ENCODE measurements around the gene GCSAM.

Gene GCSAM

DNA sequence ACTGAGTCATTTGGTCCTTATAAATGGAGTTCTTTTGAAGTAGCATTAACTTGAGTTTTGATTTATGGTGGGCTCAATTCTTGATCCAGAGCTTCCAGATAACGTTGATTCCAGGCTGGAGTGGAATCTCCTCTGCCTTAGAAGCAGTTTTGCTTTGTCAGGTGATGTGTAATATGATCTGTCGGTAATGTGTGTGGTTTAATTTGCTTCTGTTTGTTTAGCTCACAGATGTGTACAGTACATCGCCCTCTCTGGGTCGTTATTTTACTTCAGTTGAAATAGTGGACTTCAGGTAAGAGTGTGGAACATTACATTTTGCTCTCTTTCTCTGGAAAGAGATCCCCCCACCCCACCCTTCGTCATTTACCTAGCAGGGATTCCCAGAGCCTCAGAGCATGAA lies 23.7 kb downstream of the GCSAM start:
- no peak overlapping the region for H3K4me3 ChIP-seq (ENCODE audit: low read depth, low read length)

DNA sequence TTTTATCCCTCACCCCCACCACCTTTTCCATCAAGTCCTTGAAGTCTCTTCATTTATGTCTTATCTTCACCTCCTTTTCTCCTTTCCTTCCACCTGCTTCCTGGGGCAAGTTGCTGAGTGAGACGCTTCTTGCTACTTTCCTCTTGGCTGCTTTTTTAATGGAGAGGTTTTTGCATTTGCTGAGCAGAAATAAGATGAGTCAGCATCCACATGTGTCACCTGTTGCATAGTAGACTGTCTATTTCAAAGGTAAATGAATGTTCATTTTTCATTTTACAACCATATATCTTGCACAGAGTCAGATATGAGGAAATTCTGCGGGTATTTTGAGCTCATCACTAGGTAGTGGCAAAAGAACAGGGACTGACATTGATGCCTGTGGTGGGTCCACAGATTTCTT lies 28.3 kb downstream of the GCSAM start:
- H3K4me3 ChIP-seq (ENCODE audit: low read depth, low read length): no peak overlapping the region

DNA sequence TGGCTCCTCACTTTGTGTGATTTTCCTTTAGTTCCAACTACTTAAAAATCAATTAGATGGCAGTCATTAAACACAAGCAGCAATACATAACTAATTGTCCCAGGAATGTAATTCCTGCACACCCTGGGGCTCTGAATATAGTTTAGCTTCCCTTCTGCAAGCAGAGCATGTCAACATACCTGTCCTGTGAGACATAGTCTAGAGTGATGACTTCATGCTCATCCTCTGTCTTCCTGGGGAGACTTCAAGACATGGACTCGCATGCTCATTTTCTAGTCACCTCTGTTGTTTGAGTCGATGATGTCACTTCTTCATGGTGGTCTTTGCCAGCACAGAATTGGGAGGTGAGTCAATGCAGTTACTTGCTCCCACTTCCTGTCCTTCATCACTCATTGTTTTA lies 31.1 kb downstream of the GCSAM start:
- no peak overlapping the region for H3K4me3 ChIP-seq (ENCODE audit: low read depth, low read length)

DNA sequence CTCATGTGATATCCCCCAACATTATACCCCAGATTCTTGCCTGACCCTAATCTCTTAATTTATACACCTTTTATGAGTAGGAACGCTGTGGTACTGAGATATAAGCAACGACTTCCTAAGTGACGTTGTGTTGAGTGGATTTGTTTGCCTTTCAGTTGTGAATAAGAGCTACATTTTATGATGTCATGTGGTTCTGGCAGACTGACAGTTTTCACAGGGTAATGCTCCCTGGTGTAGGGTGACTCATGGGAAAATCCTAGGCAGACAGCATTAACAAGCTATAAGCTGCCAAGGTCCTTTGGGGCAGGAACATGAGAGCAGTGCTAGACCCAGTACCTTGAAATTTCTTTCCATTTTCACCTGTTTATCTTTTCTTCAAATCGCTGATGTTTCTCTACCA lies 35.7 kb downstream of the GCSAM start:
- no peak overlapping the region for H3K4me3 ChIP-seq (ENCODE audit: low read depth, low read length)

DNA sequence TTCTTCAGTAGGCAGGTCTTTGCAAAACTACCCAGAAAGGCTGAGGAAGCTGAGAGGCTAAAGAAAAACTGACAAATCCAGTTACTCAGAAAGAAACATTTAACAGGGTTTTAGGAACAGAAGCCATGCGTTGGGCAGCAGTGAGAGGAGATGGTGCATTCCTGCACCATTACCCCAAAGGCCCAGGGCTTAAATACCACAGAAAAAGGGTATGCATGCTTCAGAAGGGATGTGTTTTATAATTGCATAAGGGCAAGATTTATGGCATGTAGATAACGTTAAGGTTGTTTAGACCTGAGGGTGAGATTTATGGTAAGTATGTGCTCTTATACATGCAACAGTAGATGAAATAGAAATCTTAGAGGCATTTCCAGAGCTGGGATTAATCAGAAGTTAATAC lies 36.9 kb downstream of the GCSAM start:
- H3K4me3 ChIP-seq (ENCODE audit: low read depth, low read length): no peak overlapping the region

DNA sequence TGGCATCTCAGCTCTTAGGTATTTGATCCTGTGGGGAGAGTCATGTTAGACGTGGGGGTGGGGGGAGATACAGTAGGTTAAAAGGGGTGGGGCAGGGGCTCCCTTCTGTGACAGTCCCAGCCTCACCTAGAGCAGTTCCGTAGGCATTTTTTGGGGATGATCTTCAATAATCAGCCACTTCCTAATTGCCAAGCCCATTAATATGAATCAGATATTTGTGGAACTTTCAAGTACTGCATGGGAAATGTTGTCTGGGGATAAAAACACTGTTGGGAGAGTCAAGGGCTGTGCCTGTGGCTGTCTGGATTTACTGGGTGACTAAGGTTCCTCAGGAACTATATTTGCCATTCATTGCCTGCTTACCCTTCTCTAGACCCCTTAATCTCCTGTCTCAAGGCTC lies 37.3 kb downstream of the GCSAM start:
- H3K4me3 ChIP-seq (ENCODE audit: low read depth, low read length): no peak overlapping the region

DNA sequence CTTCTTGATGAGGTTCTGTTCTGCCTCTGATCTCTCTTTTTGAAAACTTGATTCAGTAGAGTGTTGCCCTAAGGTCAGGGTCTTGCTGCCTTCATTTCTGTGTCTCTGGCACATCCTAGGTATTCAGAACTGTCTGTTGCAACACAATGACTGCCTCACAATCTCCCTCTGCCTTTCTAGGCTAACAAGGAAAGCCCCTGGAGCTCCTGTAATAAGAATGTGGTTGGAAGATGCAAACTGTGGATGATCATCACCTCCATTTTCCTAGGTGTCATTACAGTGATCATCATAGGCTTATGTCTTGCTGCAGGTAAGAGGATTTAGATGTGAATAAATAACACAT lies 39.9 kb downstream of the GCSAM start:
- H3K4me3 ChIP-seq (ENCODE audit: low read depth, low read length): no peak overlapping the region

DNA sequence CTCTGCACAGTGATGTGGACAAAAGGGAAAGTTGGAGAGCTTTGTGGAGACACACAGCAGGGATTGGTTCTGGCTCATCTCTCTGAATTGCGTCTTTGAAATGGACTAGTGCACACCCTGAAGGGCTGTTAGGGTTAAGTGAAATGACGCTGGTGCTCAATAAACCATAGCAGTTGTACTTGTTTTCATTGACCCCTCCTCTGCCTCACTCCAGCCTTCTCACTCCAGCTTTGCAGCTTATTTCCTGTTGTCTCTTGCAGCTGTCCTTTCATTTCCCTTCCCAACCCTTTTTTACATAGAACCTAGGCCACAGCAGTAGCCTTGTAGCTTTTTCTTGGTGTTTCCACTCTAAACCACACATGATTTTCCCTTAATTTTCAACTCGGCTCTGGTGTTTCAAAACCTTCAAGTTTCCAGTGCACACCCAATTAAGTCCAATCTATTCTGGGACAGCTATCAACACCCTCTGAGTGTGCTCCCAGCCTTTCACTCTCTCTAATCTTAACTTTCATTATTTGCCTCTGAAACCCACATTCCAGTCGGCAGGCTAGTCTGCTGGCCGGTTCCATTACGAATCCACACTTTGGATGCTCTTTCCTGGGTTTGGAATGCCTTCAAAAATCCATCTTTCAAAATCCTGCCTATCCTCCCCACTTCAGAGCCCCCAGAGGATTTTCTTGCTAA lies 40.4 kb downstream of the GCSAM start:
- H3K4me3 ChIP-seq (ENCODE audit: low read depth, low read length): no peak overlapping the region

DNA sequence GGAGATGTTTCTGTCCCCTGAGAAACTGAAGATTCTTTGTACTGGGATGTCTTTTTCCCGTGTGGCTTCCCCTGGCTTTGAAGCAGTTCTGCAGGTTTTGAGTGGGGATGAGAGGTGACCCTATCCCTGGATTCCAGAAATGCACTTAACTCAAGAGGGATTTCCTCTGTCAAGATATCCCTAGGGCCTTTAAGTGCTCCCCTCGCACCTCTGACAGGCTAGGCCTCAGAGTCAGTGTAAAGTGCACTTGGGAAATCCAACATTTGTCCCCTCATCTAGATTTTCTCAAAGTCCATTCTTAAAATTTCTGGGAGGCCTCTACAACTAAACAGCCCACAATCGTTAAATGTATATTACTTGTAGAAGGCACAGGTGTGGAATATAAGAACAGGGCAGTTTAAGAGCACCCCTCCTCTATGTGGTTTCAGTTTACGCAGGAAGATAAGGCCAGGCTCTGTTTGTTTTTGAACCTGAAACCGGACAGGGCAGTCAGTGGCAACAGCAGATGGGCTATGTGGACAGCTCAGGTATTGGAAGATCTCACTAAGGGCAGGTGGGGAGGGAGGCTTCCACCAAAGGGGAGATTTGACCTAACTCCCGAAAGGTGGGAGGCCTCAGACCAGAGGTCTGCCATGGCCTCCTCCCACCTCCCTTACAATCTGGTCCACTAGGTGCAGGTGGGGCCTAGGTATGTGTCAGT lies 42.0 kb downstream of the GCSAM start:
- no peak overlapping the region for H3K4me3 ChIP-seq (ENCODE audit: low read depth, low read length)

DNA sequence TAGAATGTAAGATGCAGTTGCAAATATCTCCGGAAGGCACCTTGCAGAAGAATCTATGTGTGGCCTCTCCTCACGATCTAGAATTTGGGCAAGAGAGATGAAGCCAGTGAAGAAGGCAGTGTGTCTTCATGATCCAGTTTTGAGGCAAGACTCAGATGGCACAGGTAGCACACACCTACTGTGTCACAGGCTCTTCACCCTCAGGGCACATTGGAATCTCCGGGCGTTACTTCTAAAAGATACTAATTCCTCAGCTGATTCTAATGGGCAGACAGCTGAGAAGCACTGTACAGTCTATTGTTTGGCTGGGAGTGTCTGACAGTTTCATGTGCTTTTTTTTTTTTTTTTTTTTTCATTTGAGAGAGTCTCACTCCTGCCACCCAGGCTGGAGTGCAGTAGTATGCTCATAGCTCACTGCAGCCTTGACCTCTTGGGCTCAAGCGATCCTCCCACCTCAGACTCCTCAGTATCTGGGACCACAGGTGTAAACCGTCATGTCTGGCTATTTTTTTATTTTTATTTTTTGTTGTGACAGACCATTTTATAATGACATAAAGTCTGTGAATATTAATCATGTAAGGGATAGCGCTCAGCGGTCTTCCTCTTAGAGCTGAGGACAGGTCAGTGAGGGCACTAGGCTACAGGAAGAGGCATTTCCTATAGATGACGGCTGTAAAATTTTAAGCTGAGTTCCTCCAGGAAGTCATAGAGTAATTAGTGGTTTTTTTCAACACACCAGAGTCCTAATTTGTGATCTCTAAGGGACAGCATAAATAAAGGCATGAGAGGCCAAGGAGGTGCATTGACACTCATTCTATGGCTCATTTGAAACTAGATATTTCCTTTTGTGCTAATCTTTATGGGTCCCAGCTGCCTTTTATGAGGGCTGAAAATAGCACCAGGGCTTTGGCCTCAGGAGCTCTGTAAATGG lies 42.8 kb downstream of the GCSAM start:
- H3K4me3 ChIP-seq (ENCODE audit: low read depth, low read length): no peak overlapping the region

DNA sequence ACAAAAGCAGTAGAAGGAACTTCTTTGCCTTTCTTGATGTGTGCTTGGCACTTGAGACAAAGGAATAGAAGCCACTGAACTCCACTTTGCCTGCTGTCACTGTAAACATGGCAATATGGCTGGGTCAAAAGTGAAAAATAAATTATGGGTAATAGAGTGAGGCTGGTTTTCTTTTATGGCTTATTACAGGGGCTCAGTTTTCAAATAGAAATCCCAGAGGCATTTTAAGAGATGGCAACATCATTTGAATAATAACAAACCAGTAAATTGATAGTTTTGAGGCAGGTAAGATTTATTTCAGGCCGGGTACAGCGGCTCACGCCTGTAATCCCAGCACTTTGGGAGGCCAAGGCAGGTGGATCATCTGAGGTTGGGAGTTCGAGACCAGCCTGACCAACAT lies 44.1 kb downstream of the GCSAM start:
- H3K4me3 ChIP-seq (ENCODE audit: low read depth, low read length): no peak overlapping the region

DNA sequence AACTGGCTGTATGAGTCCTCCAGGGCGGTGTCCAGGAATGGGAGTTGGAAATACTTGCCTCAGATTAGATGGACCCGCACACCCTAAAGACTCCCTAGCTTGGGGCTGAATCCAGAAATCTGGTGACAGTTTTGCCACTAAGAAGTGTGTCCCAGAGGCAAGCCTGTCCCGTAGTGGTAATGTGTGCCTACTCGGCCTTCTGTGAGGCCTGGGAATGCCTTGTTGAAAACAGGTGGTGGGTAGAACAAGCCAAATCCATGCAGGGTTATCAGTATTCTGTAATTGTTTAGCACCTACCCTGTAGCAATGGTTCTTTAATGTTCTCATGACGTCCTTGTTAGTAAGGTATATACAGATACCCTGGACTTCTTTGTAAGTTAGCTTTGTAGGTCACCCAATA lies 45.3 kb downstream of the GCSAM start:
- H3K4me3 ChIP-seq (ENCODE audit: low read depth, low read length): no peak overlapping the region

DNA sequence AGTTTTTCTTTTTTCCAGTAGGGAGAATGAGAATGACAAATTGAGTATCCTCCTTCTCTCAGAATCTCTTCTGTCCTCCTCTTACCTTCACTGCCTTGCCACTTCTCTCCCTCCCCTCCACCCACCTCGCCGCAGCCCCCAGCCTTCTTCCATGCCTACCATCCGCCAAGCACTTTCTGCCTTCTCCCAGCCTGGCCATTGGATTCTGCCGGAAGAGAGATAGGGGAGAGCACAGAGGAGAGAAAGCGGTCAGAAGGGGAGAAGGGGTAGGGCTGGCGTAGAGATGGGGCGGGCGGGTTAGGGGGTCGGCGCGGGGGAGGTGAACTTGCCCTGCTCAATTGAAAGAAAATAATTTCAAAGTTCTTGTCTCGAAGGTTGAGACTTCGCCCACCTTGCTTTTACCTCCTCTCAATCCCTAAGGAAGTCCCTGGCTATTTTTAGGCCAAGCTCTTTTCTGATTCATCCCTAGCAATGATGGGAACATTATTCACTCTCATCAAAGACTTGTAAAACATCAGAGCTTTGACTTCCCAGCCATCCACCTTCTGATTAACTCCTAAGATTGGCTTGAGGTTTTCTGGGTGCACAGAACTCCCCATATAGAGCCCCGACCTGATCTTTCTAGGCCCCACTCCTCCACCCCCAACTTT lies 46.0 kb downstream of the GCSAM start:
- peak overlapping the region; percentile 66 for H3K4me3 ChIP-seq (ENCODE audit: low read depth, low read length)

DNA sequence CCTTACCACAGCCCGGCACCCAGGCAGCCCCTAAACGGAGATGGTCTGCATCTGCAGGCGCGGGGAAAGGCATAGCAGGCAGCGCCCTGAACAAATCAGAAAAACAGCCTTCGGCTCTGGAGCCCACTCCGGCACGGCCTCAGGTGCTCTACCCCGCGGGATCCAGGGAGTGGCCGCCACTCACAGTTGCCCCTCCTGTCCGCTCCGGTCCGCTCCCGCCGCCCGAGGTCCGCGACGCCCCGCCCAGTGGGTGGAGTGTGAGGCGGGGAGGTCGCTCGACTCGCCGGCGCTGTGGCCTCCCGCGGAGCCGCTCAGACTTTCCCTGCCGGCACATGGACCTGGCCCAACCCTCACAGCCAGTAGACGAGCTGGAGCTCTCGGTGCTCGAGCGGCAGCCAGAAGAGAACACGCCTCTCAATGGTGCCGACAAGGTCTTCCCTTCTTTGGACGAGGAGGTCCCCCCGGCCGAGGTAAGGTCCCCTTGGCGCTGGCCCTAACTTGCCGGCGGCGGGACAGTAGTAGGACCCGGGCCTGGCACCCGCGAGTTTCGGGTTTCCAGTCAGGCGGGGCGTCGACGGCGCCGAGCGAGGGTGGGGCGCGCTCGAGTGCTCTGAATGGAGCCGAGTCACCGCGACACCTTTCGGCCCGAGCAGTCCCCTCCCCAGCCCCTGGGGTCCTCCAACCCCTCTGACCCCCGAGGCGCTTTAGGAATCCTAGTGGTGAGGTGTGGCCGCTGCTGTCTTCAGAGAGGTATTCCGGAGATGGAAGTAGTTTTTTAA lies 46.8 kb downstream of the GCSAM start, which contains the start of gene C3orf52:
C3orf52 (plus strand) TSS at position 314 of the 779 bp plus-strand sequence; CDS start at position 333, 19 bp downstream.
- H3K4me3 ChIP-seq (ENCODE audit: low read depth, low read length): peak within 1 kb of the TSS; percentile 66

DNA sequence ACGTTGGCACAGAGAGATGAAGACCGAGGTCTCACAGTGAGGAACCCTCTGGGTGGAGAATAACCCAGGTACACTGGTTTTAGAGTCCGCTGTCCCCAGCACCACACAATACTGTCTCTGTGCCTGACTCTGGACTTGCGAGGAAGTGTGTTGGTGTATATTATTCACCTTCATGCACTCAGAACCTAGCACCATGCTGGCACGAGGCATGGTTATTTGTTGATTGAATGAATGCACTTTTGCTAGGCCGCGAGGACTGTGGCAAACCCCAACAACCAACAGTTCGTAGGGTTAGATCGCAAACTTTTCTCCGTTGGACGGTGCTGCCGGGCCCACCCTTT lies 47.3 kb downstream of the GCSAM start:
- H3K4me3 ChIP-seq (ENCODE audit: low read depth, low read length): peak overlapping the region; percentile 66

DNA sequence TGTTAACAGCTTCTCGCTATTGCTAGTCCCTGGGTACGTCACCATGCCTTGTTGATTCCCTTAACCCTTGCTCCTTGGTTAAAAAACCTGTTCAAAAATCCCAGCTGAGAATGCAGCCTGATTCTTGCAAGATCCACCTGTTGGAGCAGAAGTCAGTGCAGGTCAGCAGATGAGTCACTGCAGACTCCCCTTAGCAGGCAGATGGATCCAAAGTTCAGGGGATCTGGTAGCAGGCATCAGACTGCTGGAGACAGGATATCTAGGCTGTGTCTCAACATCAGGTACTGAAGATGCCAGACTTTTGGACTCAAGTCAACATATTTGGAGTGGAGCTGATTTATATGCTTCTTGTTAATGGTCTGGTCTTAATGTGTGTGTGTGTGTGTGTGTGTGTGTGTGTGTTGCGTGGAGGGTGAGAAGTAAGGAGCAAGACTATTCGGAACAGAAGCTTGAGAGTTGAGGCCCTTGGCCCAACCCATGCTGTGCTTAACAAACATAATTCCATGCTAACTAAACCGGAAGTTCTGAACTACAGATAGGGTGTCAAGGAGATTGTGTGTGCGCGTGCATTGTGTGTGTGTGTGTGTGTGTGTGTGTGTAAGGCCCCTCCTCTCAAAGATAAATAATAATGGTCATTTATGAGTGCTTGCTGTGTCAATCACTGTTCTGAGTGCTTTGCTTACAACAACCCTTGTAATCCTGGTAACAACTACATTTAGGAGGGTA lies 47.9 kb downstream of the GCSAM start:
- H3K4me3 ChIP-seq (ENCODE audit: low read depth, low read length): no peak overlapping the region

DNA sequence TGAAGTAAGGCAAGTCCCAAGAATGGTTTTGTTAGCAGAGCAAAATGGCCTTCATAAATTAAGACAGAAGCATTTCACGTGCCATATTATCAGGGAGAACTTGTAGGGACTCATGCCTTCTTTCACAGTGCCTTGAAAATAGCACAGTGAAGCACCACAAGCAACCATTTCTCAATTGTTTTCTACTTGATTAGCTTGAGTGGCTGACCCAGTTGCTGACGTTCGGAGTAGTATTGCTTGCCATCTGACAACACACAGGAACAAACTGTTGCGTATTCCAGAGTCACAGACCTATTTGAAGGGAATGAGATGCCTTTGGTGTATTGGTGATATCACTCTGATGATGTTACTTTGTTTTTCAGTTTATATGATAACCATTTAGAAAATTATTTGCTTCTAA lies 49.8 kb downstream of the GCSAM start:
- no peak overlapping the region for H3K4me3 ChIP-seq (ENCODE audit: low read depth, low read length)

DNA sequence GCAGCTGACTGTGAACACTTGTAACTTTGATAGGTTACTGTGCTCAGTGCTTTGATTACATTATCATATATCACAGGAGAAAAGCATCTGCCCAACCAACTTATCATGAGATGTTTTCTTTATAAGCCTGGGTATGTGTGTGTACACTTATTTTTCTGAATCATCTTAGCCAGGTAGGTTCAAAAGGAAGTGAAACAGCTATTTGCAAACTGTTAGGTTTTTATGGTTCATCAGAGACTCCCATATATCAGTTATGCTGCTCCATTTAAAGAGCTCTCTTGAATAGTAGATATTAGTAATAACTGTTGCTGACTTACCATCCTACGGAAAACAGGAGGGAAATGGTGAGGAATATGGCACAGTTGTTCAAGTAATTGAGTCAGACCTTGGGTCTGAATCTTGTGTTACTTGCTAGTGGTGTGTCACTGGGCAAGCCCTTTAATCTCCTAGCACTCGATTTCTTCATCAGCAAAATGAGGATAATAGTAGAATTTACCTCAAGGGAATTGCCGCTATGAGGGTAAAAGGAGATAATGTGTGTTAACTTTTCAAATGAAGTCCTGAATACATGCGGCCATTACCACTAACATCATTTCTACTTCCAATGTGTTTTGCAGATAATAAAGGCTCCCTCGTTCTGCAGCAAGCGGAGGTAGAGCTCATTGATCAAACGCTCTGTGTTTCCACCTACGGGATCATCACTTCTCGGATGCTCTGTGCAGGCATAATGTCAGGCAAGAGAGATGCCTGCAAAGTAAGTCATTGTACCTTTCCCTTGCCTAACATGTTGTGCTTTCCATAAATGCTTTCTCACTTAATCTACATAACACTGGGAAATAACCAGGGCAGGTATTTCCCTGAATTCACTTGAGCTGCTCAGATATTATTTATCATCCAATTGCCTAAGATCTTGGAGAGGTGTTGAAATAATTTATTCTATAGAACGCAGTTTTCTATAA lies 54.6 kb downstream of the GCSAM start:
- H3K4me3 ChIP-seq (ENCODE audit: low read depth, low read length): no peak overlapping the region

All from iPS-11a (cell line).